ENCODE results near the gene NEK11.
"Not testable (repeated sequence)": the region's sequence is repeated elsewhere in the genome, so short reads cannot be mapped to it uniquely, and the experiment has no call there.

The NEK11 gene

DNA sequence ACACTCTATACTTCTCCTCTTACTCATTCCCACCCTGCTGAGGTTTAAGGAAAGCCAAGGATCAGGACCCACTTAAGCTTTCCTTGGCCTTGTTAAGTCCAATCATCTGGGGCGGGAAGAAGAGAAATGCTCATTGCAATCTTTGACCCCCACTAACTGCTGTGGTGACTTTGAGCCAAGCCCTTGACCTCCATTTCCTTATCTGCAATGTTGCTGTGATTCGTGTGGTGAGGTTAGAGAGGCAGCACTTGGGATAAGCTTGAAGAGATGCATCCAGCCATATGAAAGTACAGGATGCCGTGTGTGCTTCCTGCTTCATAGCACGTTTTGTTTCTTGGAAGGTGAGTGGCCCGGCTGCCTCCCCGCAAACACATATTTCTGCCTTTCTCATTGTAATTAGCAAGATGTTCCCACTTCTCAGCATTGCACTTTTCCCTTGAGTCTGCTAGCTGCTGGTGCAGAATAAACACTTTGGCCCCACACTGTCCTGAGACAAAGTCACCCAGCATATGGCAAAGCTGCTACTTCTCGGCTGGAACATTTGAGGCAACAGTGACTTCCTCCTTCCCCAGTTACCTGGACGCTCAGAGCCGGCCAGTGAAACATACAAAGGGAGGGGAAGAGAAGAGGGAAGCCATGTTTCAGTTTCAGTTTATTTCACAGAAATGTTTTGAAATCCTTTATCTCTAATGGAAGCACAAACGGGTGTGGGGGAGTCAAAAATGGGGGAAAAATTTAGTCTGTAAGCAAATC is 344.4 kb downstream of the NEK11 start:
- no peak for DNase-seq

DNA sequence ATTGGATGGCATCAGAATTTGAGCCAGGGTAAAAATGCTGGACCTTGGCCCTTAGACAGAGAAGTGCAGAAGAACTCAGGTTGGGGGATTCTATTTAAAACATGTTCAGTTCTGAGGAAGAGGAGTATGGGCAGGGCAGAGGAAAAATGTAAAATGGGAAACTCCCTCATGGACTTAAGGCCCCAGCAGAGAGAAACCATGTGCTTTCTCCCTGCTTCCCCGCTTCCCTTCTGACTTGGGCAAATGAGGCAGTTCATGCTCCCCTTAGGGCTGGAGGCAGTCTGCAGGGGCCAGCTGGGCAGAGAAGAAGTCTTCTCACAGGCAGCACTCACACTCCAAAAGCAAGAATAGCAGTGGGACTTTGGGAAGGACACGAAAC is 345.0 kb downstream of the NEK11 start:
- no peak for DNase-seq

DNA sequence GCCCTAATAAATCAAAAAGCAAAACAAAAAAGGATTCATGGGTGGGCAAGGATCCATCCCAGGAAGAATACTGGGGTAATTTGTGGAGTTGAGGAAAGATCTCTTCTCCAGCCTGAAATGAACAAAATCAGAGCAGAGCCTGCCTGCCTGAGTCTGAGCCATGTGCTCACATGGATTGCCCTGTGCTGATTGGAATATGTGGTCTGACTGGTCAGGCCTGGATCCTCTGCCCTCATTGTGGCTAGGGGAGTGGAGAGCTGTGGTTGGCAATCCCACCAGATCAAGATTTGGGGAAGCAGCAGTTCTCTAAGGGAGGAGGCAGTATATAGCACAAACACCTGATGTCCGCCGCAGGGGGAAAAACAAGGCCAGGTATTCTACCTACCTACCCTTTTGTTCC is 348.1 kb downstream of the NEK11 start:
- no peak for DNase-seq

DNA sequence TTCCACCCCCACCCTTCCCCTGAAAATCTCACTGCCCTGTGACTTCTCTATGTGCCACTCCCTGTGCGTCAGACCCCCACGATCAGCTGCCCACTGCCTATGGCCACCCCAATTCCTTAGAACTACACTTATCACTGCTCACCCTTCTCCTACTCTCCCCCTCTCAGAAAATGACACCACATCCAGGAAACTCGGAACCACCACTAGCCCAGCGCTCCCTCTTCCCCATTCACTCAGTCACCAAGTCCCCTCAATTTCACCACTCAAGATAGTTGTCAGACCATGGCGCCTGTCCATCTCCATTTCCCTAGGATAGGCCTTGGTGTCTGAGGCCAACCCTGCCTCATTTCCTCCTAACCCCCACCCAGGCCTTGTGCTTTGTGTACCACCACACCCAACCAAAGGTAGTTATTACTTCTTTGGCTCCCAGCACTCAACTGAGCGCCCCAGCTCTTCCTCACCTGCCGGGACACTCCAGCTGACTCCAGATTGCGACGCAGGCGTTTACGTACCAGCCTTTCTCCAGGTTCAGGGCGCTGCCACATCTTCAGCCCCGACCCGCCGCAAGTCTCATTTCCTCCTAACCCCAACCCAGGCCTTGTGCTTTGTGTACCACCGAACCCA is 354.3 kb downstream of the NEK11 start:
- DNase-seq: not testable (repeated sequence)

DNA sequence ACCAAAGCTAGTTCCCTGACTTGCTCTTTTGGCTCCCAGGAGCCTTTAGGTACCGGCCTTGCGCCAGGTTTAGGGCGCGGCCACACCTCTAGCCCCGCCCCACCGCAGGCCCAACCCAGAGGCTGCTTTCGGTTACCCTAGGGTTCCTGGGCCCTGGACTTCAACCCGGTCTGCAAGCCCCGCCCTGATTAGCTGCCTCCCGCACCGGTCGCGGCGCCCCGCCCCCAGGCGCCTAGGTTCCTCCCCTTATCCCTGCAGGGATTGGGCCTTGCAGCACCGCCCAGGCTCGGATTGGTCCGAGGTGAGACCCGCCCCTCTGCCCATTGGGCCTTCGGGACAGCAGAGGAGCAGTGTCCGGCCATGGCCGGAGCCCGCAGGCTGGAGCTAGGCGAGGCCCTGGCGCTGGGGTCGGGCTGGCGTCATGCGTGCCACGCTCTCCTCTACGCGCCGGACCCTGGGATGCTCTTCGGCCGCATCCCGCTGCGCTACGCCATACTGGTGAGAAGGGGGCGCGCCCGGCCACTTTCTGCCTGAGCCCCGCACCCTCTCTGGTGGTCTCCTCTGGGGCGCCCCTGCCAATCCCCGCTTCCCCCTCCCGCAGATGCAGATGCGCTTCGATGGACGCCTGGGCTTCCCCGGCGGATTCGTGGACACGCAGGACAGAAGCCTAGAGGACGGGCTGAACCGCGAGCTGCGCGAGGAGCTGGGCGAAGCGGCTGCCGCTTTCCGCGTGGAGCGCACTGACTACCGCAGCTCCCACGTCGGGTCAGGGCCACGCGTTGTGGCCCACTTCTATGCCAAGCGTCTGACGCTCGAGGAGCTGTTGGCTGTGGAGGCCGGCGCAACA is 355.0 kb downstream of the NEK11 start, which contains the start of gene NUDT16:
Gene NUDT16 (plus strand): TSS at position 330 of the 847 bp plus-strand sequence. CDS start 31 bp downstream, at position 361.
- DNase-seq: peak; percentile 98

DNA sequence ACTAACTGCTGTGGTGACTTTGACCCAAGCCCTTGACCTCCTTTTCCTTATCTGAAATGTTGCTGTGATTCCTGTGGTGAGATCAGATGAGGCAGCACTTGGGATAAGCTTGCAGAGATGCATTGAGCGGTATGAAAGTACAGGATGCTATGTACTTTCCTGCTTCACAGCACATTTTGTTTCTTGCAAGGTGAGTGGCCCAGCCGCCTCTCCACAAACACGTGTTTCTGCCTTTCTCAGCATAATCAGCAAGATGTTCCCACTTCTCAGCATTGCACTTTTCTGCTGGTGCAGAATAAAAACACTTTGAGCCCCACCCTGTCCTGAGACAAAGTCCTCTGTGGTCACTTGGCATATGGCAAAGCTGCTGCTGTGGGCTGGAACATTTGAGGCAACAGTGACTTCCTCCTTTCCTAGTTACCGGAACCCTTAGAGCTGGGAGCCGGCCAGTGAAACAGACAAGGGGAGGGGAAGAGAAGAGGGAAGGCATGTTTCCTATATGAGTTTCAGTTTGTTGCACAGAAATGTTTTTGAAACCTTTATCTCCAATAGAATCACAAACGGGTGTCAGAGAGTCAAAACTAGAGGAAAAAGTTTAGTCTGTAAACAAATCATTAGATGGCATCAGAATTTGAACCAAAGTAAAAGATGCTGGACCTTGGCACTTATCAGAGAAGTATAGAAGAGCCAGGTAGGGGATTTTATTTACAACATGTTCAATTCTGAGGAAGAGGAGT is 359.9 kb downstream of the NEK11 start:
- DNase-seq: no peak

DNA sequence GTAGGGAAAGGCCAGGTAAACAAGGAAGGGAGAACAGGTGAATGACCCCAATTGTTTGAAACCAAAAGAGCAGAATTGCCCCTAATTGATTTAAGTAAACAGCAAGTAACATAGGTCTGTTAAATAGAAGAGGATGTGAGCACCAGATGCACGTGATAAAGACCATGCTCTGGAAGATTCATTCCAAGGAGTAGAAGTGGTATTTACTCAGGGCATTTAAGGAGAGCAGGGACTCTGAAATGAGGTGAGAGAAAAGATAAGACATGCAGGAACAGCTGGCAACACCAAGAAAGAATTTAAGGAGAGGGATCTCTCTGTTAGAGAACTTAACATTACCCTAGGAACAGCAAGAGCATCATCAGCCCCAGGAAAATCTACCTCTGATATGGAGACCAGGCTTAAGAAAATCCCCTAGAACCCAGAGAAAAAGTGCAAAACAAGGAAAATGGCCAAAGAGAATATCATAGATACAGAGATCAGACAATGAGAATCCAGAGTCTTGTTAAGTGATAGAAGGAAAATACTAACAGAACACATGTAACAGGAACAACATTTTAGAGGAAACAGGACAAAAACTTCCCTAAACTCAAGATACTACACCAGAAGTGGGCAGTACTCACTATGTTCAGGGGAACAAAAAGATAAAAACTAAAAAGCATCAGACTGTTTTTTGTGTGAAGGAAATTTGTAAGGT is 361.3 kb downstream of the NEK11 start:
- DNase-seq: no peak

DNA sequence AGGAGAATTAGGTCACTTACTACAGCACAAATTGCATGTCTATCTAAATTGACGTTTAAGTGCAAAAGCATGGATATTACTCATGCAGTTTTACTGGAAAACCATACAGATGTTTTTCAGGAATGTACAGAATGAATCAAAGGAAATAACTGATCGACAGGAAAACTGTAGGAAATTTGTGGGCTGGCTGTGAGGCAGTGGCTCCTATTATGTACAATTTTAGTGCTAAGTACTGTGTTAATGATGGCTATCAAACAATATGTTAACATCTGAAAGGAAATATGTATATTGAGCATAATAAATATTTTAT is 361.8 kb downstream of the NEK11 start:
- DNase-seq: no peak

DNA sequence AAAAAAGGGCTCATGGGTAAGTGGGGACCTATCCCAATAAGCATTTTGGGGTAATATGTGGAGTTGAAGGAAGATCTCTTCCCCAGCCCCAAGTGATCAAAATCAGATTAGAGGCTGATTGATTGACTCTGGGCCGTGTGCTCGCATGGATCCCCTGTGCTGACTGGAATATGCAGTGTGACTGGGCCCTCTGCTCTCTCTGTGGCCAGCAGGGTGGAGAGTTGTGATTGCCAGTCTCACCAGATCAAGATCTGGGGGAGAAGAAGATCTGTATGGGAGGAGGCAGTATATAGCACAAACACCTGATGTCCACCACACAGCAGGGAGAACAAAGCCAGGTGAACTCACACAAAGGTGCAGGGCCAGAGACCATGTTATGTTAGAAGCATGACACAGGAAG is 363.7 kb downstream of the NEK11 start:
- DNase-seq: no peak

DNA sequence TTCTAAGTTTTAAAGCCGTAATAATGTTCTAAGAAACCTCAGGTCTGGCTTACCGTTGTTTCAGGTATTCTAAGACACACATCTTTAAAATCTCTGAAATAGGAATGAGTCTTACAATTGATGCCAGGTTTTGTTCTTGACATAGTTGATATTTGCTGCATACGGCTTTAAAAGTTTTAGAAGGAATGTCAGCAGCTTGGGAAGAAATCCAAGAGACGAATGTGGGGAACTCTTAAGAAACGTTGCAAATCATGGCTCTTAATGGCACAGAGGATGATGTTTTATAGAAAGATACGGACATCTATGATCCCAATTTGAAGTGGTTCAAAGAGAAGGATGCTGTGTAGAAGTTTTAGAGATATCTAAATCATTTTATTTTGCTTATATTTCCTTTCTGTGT is 366.4 kb downstream of the NEK11 start:
- no peak for DNase-seq

DNA sequence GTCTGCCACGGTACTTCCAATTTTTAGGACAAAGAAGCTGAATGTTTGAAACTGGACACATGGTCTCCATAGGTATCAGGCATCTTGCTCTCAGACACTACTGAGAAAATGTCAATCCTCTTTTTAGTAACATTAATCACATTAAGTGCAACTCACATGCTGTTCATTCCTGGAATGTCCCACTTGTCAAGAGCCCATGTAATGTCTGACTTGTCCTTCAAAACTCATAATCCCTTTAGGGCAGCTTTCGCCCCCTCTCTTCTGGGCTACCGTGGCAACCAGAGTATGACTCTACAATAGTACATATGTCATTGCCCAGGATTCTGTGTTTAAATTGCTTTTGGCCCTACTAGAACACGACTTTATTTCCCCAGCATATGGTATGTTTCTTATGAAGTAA is 367.2 kb downstream of the NEK11 start:
- no peak for DNase-seq

DNA sequence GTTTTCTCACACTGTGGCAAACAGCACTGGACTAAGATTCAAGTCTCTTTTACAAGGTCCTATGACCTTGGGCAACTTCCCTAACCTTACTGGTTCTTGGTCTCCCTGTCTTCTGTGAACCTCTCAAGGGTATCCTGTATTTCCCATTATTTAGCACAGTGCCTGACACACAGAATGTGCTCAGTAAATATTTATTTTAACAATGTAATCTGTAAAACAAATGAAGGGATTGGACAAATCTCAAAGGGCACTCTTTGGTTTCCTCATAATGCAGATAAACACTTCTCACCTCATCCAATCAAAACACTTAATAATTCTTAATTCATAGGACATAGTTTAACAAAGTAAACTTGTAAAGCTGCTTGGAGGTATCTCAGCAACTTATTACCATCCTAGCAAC is 367.7 kb downstream of the NEK11 start:
- DNase-seq: no peak

DNA sequence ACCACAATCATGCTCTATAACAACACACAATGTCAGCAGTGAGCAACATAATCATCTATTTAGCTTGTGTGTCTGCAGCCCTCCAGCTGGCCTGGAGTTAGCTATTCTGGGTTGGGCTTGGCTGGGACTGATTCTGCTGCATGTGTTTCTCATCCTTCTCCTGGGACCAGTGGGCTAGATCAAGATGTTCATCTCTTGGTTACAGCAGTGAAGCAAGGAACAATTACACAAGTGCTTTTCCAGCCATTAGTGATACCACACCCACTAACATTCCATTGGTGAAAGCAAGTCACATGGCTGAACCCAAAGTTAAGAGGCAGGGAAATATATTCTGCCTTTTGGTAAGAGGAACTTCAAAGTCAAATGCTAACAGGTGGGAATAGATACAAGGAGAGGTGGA is 369.5 kb downstream of the NEK11 start:
- DNase-seq: no peak

DNA sequence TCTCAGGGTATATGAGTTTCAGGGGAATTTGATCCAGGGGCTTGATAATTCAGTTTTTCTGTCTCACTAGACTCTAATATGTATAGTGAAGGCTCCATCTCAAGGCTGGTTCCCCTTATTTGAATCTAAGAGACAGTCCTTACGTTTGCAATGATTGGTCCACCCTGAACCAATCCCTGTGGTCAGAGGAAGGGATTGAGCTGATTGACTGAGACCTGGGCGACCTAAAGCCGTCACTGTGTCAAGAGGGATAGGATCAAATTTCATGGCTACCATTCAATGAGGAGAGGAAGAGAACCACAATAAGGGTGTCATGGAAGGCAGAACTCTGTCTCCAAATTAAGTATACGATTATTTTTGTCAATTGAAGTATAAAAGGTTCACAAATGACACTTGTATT is 371.2 kb downstream of the NEK11 start:
- no peak for DNase-seq
